GM21390 (cell line): ENCODE measurements around the gene TUBB6.

Experiments used
- ATAC-seq: cut with Tn5 transposase; IDR thresholded peaks from one replicate; pipeline ENCODE4 v1.9.1; 2021; ENCODE audit not compliant: unreplicated experiment

The TUBB6 gene

GRCh38 chr18:12336171-12336613, 28.2 kb downstream of the TUBB6 start:
- ATAC-seq = no peak

DNA sequence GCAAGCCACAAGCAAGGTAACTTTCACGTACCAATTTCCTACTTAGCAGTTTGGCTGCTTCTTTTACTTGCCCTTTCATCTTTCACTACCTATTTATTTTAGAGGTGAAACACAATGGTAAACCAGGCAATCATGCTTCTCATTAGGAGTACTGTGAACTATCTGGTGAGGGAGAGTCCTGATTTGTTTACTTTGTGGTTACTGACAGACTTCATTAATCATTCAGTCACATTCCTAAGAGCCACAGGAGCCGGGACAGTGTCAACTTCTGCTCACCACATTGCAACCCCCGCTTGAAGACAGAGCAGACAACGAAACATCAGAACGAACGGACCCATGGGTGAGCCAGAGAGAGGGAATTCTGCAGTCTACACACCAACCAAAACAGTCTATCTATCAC, 28.8 kb downstream of the TUBB6 start:
- ATAC-seq = no peak

DNA sequence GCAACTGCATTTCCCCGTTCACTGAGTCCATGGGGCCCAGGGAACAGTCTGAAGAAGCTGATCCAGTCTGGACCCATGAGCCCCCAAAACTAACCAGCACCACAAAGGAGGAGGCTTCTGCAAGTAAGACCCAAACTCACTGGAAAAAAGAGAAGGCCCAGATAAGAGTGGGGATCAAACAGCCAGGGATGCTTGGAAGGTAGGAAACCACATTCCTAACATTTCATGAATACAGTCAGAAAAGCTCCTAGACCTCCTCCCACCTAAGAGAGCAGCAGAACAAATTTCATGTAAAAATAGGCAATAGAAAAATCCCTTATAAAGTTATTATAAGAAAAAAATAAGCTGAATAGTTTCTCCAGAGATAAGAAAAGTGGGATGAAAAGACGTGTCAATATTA, 30.3 kb downstream of the TUBB6 start:
- no peak for ATAC-seq

GRCh38 chr18:12340945-12341660, 33.1 kb downstream of the TUBB6 start:
- ATAC-seq = no peak

GRCh38 chr18:12342661-12343060, 34.6 kb downstream of the TUBB6 start:
- ATAC-seq = no peak

GRCh38 chr18:12345491-12346239, 37.6 kb downstream of the TUBB6 start:
- ATAC-seq = no peak

DNA sequence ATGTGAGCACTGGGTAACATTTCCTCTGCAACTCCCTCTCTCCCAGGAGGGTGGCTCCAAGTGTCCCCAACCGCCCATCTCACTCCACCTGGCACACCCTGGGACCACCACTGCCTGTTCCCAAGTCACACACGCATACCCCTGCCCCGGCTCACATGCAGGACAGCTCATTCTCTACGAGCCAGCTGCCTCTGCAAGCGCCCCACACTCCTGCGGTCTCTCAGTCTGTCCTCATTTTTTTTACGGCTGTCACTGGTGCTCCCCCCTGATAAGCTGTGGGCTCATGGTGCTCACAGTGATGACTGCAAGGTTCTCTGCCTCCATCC, 38.2 kb downstream of the TUBB6 start:
- ATAC-seq = no peak

DNA sequence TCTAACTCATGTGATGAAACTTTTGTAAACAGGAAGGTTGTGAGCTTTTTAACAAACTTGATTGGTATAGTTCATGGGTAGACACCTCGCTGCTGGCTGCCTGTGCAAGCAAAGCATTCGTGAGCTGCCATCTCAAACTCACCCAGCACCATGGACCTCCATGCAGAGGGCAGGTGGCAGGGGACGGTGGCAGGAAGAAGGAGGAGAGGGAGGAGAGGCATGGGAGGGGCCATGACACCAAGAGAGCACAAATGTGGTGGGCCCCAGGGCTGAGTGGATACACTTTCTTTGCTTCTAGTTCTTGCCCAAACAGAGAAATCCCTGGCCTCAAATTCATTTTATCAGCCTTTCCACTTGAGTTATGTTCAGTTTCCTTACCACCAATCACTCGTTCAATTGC, 39.9 kb downstream of the TUBB6 start:
- ATAC-seq = no peak

GRCh38 chr18:12352188-12352587, 44.1 kb downstream of the TUBB6 start:
- ATAC-seq = no peak

DNA sequence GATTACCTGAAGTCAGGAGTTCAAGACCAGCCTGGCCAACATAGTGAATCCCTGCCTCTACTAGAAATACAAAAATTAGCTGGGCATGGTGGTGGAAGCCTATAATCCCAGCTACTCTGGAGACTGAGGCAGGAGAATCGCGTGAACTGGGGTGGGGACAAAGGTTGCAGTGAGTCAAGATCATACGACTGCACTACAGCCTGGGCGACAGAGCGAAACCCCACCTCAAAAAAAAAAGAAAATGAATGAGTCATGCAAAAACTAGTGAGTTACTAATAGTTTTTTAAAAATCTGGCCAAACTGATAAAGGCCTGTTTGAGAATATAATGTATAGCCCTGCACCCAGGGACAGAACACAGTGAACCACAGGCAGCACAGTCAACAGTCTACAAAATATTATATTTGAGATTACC, 51.5 kb downstream of the TUBB6 start:
- no peak for ATAC-seq

DNA sequence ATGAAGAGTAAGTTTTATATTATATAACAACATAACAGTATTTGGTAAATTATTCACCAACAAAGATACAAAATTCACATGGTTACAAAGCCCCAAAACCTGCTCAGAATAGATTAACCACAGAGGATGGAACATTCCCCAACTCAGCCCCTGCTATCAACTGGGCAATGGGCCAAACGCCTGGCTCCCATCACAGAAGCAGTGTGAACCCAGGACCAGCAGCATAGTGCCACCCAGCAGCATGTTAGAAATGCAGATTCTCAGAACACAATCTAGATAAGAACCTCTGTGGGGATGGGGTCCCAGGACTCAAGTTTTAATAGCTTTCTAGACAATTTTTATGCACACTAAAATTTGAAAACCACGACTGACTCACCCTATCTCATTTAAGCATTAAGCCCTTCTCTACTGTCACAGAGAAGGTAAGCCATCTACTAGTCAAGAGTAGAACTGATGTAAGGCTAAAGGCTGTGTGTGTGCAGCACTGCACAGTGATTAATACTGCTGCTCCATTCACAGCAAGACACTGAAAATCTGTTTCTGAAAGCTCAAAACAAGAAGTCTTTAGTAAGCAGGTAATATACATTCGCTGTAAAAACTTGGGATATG, 53.8 kb downstream of the TUBB6 start:
- no peak for ATAC-seq

DNA sequence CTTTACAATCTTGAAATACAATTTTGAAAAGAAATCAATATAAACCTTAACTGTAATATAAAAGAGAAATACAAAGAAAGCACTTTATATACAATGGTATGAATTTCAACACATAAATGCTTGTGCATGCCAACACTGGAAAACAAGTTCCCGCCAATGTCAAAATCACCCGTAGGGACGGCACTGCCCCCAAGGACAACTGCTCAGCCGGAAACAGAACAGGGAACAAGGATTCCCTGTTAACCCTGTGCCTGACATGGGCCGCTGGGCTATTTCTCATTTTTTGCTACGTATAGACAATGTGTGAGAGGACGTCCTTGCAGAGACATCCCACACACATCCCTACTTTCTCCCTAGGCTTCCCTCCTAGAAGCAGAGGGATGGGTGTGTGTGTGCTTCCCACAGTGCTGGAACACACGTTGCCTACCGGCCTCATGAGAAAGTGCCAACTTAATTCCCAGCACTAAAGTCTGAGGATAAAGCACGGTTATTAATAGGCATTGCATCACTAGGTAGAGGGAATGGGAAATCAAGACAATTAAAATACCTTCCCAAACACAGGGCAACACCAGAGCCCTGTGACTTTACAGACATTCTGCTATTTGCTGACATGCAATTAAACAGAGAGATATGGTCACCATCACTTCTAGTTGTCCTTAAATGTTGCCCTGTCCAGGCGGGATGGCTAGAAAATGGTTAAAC, 54.6 kb downstream of the TUBB6 start:
- no peak for ATAC-seq

- no peak for ATAC-seq
Observed at GRCh38 chr18:12366379-12366778, 58.3 kb downstream of the TUBB6 start.

- ATAC-seq = no peak
Observed at GRCh38 chr18:12366784-12367183, 58.7 kb downstream of the TUBB6 start.

DNA sequence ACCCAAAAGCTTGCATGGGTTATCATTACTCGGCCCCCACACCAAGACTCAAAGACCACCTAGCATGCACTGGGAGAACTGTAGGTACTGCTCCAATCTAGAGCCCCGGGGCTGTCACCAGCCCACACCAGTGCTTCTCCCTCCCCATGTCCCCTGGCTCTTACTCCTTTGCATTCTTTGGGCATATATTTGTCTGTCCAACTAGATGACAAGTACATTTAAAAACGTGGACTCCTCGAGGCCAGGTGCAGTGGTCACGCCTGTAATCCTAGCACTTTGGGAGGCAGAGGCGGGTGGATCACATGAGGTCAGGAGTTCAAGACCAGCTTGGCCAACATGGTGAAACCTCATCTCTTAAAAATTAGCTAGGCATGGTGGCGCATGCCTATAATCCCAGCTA, 61.2 kb downstream of the TUBB6 start:
- ATAC-seq = no peak

GRCh38 chr18:12371590-12371989, 63.5 kb downstream of the TUBB6 start:
- ATAC-seq = no peak

DNA sequence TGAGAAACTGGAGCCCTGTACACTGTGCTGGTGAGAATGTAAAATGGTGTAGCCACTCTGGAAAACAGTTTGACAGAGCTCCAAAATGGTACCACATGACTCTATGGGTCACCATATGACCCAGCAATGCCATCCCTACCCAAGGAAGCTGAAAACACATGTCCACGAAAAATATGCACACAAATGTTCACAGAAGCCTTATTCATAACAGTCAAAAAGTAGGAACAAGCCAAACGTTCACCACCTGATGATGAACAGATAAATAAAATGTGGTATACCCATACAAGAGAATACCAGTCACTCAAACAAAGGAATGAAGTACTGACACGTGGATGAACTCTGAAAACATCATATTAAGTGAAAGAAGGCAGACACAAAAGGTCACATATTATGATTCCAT, 64.4 kb downstream of the TUBB6 start:
- ATAC-seq = no peak

DNA sequence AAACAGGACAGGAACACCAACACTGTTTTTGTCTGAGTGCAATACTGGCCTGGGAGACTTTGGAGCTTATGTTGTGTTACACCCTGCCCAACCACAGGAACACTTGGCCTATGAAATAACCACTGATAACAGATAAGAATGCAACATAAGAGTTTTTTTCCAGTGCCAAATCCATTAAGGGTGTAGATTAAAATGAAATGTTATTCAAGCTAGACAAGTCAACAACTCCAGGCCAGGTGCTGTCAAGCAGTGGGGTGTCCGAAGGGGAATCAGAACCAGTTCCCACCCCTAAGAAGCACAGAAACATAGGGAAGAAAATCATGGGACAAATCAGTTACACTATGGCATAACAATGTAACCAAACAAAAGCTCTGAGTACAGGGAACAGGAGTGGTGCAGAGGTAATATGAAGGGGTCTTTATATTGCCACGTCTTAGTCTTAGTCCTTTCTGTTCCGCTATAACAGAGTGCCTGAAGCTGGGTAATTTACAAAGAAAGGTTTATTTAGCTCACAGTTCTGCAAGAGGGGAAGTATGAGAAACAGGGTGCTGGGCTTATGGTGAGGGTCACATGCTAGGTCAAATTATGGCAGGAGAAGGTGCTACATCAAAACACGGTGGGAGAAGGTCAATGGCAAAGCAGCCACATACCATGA, 65.2 kb downstream of the TUBB6 start:
- no peak for ATAC-seq

DNA sequence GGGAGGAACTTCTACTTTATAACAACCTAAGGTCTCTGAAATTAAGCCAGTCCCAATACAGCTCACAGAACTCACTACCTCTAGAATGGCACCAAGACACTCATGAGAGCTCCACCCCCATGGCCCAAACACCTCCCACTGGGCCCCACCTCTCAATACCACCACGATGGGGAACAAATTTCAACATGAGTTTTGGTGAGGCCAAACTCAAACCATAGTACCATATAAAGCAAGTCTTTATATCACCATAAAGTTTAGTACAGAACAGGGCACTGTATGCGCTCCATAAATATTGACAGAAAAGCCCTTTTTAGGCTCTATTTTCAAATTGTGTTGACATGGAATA, 65.7 kb downstream of the TUBB6 start:
- no peak for ATAC-seq

DNA sequence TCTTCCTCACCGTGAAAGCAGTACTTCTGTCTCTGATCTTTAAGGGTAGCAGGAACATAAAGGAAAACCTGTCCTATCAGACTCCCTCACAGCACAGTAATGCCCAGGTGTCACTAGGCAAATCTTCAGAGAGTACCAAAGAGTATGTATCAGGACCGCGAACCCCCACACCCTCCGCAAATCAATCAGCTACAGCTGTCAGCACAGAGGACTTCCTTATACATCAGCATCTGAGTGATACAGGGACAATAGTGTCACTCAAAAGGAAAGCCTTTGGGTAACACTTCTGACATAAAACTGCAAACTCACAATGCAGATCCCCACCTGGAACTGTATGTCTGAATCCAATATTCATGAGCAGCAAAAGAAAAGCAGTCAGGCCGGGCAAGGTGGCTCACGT, 66.4 kb downstream of the TUBB6 start:
- ATAC-seq = no peak
